Uterus (tissue), 2 donors: ENCODE results near the gene RNF32.

Experiments
- CTCF ChIP-seq, 4 experiments: fragments of 200-600 bp in 2 of 4; fragments of 450-650 bp in 2 of 4; sonication (generic) in 2 of 4; IDR thresholded peaks; one replicate each; pipeline ENCODE4 v1.5.1; 2016 to 2019; ENCODE audit warnings: antibody characterized with exemption in 4 of 4, mild to moderate bottlenecking in 2 of 4, moderate library complexity in 1 of 4
- POLR2A ChIP-seq, 2 donors: fragments of 450-650 bp; IDR thresholded peaks; one replicate each; pipeline ENCODE4 v1.6.1; 2016; ENCODE audit warnings: antibody characterized with exemption in 2 of 2, mild to moderate bottlenecking in 1 of 2, moderate library complexity in 1 of 2

- no peak for TF ChIP-seq CTCF (IDR thresholded peaks at IDR 0.05)
- TF ChIP-seq POLR2A (IDR thresholded peaks at IDR 0.05), result no peak
These were observed 12.5 kb downstream of the RNF32 start for GRCh38 chr7:156652886-156653568.
